HepG2 (cell line): ENCODE results near the gene SLC29A2. TPM values are rescaled to one million over a fixed set of nuclear protein-coding genes. Genes with fewer than 3 reads are reported as not detected.

ENCODE experiments used
- ELK4 ChIP-seq: sonication (generic); formaldehyde crosslinking; IDR thresholded peaks from 2 replicates; pipeline ENCODE4 v1.9.0; 2021; ENCODE audit warnings: missing genetic modification reagents, borderline replicate concordance
- GATA4 ChIP-seq: sonication (generic); IDR thresholded peaks from 2 replicates; pipeline ENCODE4 v1.6.1; 2016; ENCODE audit warnings: antibody characterized with exemption, low read depth, borderline replicate concordance
- HMGA1 ChIP-seq: sonication (generic); formaldehyde crosslinking; conservative IDR thresholded peaks from 2 replicates; pipeline ENCODE4 v1.4.0; 2020; ENCODE audit warnings: missing genetic modification reagents
- KMT2A ChIP-seq: sonication (generic); formaldehyde crosslinking; IDR thresholded peaks from 2 replicates; pipeline ENCODE4 v1.4.0; 2020; ENCODE audit warnings: missing genetic modification reagents
- PAF1 ChIP-seq: IDR thresholded peaks from 2 replicates; pipeline ENCODE4 v1.6.1; 2016; ENCODE audit warnings: missing genetic modification reagents, missing compliant biosample characterization
- SOX6 ChIP-seq, 2 experiments: fragments of 450-650 bp in 1 of 2; sonication (generic) in 1 of 2; formaldehyde crosslinking in 1 of 2; IDR thresholded peaks; 2 replicates each; pipeline versions ENCODE4 v1.4.0 to v1.6.1; 2017 to 2020; ENCODE audit warnings: antibody characterized with exemption in 1 of 2, mild to moderate bottlenecking in 1 of 2, missing genetic modification reagents in 1 of 2
- SP2 ChIP-seq: sonication (generic); formaldehyde crosslinking; IDR thresholded peaks from 2 replicates; pipeline ENCODE4 v1.5.1; 2020; ENCODE audit warnings: mild to moderate bottlenecking, missing genetic modification reagents
- SP5 ChIP-seq: IDR thresholded peaks from 2 replicates; pipeline ENCODE4 v1.6.1; 2016; ENCODE audit warnings: low read depth, borderline replicate concordance
- SRF ChIP-seq: IDR thresholded peaks from 2 replicates; pipeline ENCODE4 v1.6.1; 2011; ENCODE audit warnings: mild to moderate bottlenecking, low read depth, low read length, moderate library complexity
- YEATS2 ChIP-seq: sonication (generic); formaldehyde crosslinking; IDR thresholded peaks from 2 replicates; pipeline ENCODE4 v1.4.0; 2020; ENCODE audit warnings: missing genetic modification reagents, borderline replicate concordance
- ZBTB7A ChIP-seq: sonication (generic); formaldehyde crosslinking; IDR thresholded peaks from 2 replicates; pipeline ENCODE4 v1.8.0; 2022; ENCODE audit warnings: mild to moderate bottlenecking, missing genetic modification reagents
- ZNF513 ChIP-seq: sonication (generic); formaldehyde crosslinking; conservative IDR thresholded peaks from 2 replicates; pipeline ENCODE4 v1.5.0; 2020; ENCODE audit warnings: missing genetic modification reagents
- ZNF572 ChIP-seq: sonication (generic); formaldehyde crosslinking; IDR thresholded peaks from 2 replicates; pipeline ENCODE4 v1.5.1; 2020; ENCODE audit warnings: mild to moderate bottlenecking, missing genetic modification reagents
- ZUFSP ChIP-seq: sonication (generic); formaldehyde crosslinking; IDR thresholded peaks from 2 replicates; pipeline ENCODE4 v1.9.0; 2021; ENCODE audit warnings: missing genetic modification reagents, mild to moderate bottlenecking, borderline replicate concordance
- polyA plus RNA-seq, 8 experiments: library from polyadenylated mRNA; depleted of rRNA in 3 of 8; stranded (reverse) in 7 of 8; unstranded in 1 of 8; fragments of >200 nt; fragmentation: Illumina TruSeq in 4 of 8; extraction: Trizol in 4 of 8; gene quantifications; 2 replicates each; pipeline versions ENCODE4 v1.2.1 to v1.2.3, GENCODE V29; 2011 to 2016; ENCODE audit warnings: low read depth in 4 of 8, missing spikeins in 1 of 8, mixed read lengths in 1 of 8; ENCODE audit not compliant: insufficient read depth in 1 of 8
- total RNA-seq, 5 experiments: library from RNA; depleted of rRNA; stranded (reverse); fragments of >200 nt; fragmentation: Illumina TruSeq; extraction: Trizol; gene quantifications; 2 replicates each; pipeline ENCODE4 v1.2.3, GENCODE V29; 2016; ENCODE audit warnings: low read depth in 1 of 5
- TF ChIP-seq, protein P1 (sequence below): sonication (generic); formaldehyde crosslinking; IDR thresholded peaks from 2 replicates; pipeline ENCODE4 v1.5.0; 2020; ENCODE audit warnings: mild to moderate bottlenecking, missing genetic modification reagents
- TF ChIP-seq, protein P2 (sequence below), 2 experiments: fragments of 450-650 bp in 1 of 2; sonication (generic) in 1 of 2; formaldehyde crosslinking; IDR thresholded peaks; 2 replicates each; pipeline versions ENCODE4 v1.5.0 to v1.8.0; 2020 to 2022; ENCODE audit warnings: mild to moderate bottlenecking in 1 of 2, missing genetic modification reagents in 1 of 2
- TF ChIP-seq, protein P3 (sequence below): sonication (generic); formaldehyde crosslinking; conservative IDR thresholded peaks from 2 replicates; pipeline ENCODE4 v1.8.1; 2023; ENCODE audit warnings: missing genetic modification reagents

Gene SLC29A2
- total and polyA plus RNA-seq, 2 of the 13 experiments (the other 11 are each of a cell fraction or from before 2014, with no cell fraction given) = 0.63 to 0.66 TPM

- TF ChIP-seq, protein P1, sequence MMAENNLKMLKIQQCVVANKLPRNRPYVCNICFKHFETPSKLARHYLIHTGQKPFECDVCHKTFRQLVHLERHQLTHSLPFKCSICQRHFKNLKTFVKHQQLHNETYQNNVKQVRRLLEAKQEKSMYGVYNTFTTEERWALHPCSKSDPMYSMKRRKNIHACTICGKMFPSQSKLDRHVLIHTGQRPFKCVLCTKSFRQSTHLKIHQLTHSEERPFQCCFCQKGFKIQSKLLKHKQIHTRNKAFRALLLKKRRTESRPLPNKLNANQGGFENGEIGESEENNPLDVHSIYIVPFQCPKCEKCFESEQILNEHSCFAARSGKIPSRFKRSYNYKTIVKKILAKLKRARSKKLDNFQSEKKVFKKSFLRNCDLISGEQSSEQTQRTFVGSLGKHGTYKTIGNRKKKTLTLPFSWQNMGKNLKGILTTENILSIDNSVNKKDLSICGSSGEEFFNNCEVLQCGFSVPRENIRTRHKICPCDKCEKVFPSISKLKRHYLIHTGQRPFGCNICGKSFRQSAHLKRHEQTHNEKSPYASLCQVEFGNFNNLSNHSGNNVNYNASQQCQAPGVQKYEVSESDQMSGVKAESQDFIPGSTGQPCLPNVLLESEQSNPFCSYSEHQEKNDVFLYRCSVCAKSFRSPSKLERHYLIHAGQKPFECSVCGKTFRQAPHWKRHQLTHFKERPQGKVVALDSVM (CRISPR knock-in tag) = no peak; the same call in 1 of the 2 replicates
- TF ChIP-seq ZUFSP (CRISPR knock-in tag) (no peak), ELK4 (CRISPR knock-in tag) (no peak), KMT2A (CRISPR knock-in tag) (no peak), PAF1 (CRISPR knock-in tag) (no peak), SP5 (no peak), SOX6 (IDR thresholded peaks at IDR 0.05) (no peak), SOX6 (CRISPR knock-in tag; IDR thresholded peaks at IDR 0.05) (peak; percentile 42), GATA4 (no peak), SRF (peak; percentile 47; the same call in 1 of the 2 replicates), YEATS2 (CRISPR knock-in tag) (0 out of 2 replicates have a peak, but pooled peaks have one; percentile 55), SP2 (CRISPR knock-in tag) (no peak), HMGA1 (CRISPR knock-in tag) (no peak), ZNF572 (peak; percentile 64; the same call in 1 of the 2 replicates), ZNF513 (CRISPR knock-in tag) (no peak), ZBTB7A (CRISPR knock-in tag) (no peak)
- TF ChIP-seq, protein P2, sequence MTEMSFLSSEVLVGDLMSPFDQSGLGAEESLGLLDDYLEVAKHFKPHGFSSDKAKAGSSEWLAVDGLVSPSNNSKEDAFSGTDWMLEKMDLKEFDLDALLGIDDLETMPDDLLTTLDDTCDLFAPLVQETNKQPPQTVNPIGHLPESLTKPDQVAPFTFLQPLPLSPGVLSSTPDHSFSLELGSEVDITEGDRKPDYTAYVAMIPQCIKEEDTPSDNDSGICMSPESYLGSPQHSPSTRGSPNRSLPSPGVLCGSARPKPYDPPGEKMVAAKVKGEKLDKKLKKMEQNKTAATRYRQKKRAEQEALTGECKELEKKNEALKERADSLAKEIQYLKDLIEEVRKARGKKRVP (CRISPR knock-in tag; IDR thresholded peaks at IDR 0.05) = peak in 1 of 2 experiments; percentile 82; a peak in 2 of 4 replicates
- TF ChIP-seq, protein P3, sequence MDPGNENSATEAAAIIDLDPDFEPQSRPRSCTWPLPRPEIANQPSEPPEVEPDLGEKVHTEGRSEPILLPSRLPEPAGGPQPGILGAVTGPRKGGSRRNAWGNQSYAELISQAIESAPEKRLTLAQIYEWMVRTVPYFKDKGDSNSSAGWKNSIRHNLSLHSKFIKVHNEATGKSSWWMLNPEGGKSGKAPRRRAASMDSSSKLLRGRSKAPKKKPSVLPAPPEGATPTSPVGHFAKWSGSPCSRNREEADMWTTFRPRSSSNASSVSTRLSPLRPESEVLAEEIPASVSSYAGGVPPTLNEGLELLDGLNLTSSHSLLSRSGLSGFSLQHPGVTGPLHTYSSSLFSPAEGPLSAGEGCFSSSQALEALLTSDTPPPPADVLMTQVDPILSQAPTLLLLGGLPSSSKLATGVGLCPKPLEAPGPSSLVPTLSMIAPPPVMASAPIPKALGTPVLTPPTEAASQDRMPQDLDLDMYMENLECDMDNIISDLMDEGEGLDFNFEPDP (CRISPR knock-in tag) = no peak
Observed at GRCh38 chr11:66317723-66318599, 53.6 kb downstream of the SLC29A2 start (continued).
